Measurements from ENCODE around the gene RNF126. TPM values are rescaled to one million over a fixed set of nuclear protein-coding genes. Genes with fewer than 3 reads are reported as not detected.
A peak's percentile ranks its signal among the peaks of the same experiment; 100 is the strongest.
"Not testable (repeated sequence)": the region's sequence is repeated elsewhere in the genome, so short reads cannot be mapped to it uniquely, and the experiment has no call there.

RNF126 gene
- total RNA-seq, 1 donor from 2014 or later: 12.0 TPM

- no peaks in the 10 kb centered on the region for H3K36me3 ChIP-seq (ENCODE audit: control insufficient read depth in 3 of 3, insufficient read depth in 3 of 3, low read length in 3 of 3)
- peaks cover 0 to 2% (median 0%) of the 10 kb centered on the region in 3 donors for H3K9me3 ChIP-seq (ENCODE audit: control insufficient read depth in 3 of 3, low read length in 3 of 3)
- peak overlapping the region in 1 of 3 donors; percentile 16 for H3K9ac ChIP-seq (ENCODE audit: low read depth in 1 of 3, low read length in 3 of 3)
- H3K27ac ChIP-seq (ENCODE audit: low read depth, low read length): no peak overlapping the region
- H3K4me3 ChIP-seq (ENCODE audit: low read length in 3 of 3): peak overlapping the region in 2 of 3 donors; percentile 14 to 22
- peaks cover 19 to 26% (median 24%) of the 10 kb centered on the region in 3 donors for H3K27me3 ChIP-seq (ENCODE audit: control insufficient read depth in 3 of 3, insufficient read depth in 3 of 3, low read length in 3 of 3)
- peaks cover 0 to 4% (median 0%) of the 10 kb centered on the region in 3 donors for H3K4me1 ChIP-seq (ENCODE audit: control insufficient read depth in 3 of 3, insufficient read depth in 3 of 3, low read length in 3 of 3)
These were observed 40.3 kb upstream of the RNF126 start for GRCh38 chr19:703329-703650.

- not testable (repeated sequence) for H3K4me3 ChIP-seq (ENCODE audit: low read length in 3 of 3); H3K9me3 ChIP-seq (ENCODE audit: control insufficient read depth in 3 of 3, low read length in 3 of 3); H3K27ac ChIP-seq (ENCODE audit: low read depth, low read length); H3K4me1 ChIP-seq (ENCODE audit: control insufficient read depth in 3 of 3, insufficient read depth in 3 of 3, low read length in 3 of 3); H3K9ac ChIP-seq (ENCODE audit: low read depth in 1 of 3, low read length in 3 of 3); H3K36me3 ChIP-seq (ENCODE audit: control insufficient read depth in 3 of 3, insufficient read depth in 3 of 3, low read length in 3 of 3)
- H3K27me3 ChIP-seq (ENCODE audit: control insufficient read depth in 3 of 3, insufficient read depth in 3 of 3, low read length in 3 of 3): peaks cover 17 to 22% (median 19%) of the 10 kb centered on the region in 3 donors
These were observed 39.8 kb upstream of the RNF126 start for GRCh38 chr19:702847-703246.

- H3K9me3 ChIP-seq (ENCODE audit: control insufficient read depth in 3 of 3, low read length in 3 of 3); H3K4me1 ChIP-seq (ENCODE audit: control insufficient read depth in 3 of 3, insufficient read depth in 3 of 3, low read length in 3 of 3); H3K27ac ChIP-seq (ENCODE audit: low read depth, low read length); H3K36me3 ChIP-seq (ENCODE audit: control insufficient read depth in 3 of 3, insufficient read depth in 3 of 3, low read length in 3 of 3); H3K9ac ChIP-seq (ENCODE audit: low read depth in 1 of 3, low read length in 3 of 3); H3K4me3 ChIP-seq (ENCODE audit: low read length in 3 of 3): not testable (repeated sequence)
- H3K27me3 ChIP-seq (ENCODE audit: control insufficient read depth in 3 of 3, insufficient read depth in 3 of 3, low read length in 3 of 3): peaks cover 16 to 31% (median 22%) of the 10 kb centered on the region in 3 donors
These were observed 36.9 kb upstream of the RNF126 start for GRCh38 chr19:699885-700284.

GRCh38 chr19:698529-698928 is 35.5 kb upstream of the RNF126 start:
- H3K36me3 ChIP-seq (ENCODE audit: control insufficient read depth in 3 of 3, insufficient read depth in 3 of 3, low read length in 3 of 3); H3K4me3 ChIP-seq (ENCODE audit: low read length in 3 of 3); H3K9me3 ChIP-seq (ENCODE audit: control insufficient read depth in 3 of 3, low read length in 3 of 3); H3K27ac ChIP-seq (ENCODE audit: low read depth, low read length); H3K9ac ChIP-seq (ENCODE audit: low read depth in 1 of 3, low read length in 3 of 3); H3K4me1 ChIP-seq (ENCODE audit: control insufficient read depth in 3 of 3, insufficient read depth in 3 of 3, low read length in 3 of 3): not testable (repeated sequence)
- H3K27me3 ChIP-seq (ENCODE audit: control insufficient read depth in 3 of 3, insufficient read depth in 3 of 3, low read length in 3 of 3): peaks cover 13 to 34% (median 14%) of the 10 kb centered on the region in 3 donors

- Histone ChIP-seq H3K27me3 (ENCODE audit: control insufficient read depth in 3 of 3, insufficient read depth in 3 of 3, low read length in 3 of 3) (peaks cover 4 to 21% (median 9%) of the 10 kb centered on the region in 3 donors), H3K36me3 (ENCODE audit: control insufficient read depth in 3 of 3, insufficient read depth in 3 of 3, low read length in 3 of 3) (no peaks in the 10 kb centered on the region), H3K4me1 (ENCODE audit: control insufficient read depth in 3 of 3, insufficient read depth in 3 of 3, low read length in 3 of 3) (no peaks in the 10 kb centered on the region), H3K9me3 (ENCODE audit: control insufficient read depth in 3 of 3, low read length in 3 of 3) (no peaks in the 10 kb centered on the region), H3K4me3 (ENCODE audit: low read length in 3 of 3) (no peak within 1 kb of the TSS), H3K27ac (ENCODE audit: low read depth, low read length) (no peak within 1 kb of the TSS), H3K9ac (ENCODE audit: low read depth in 1 of 3, low read length in 3 of 3) (no peak within 1 kb of the TSS)
These were observed 32.4 kb upstream of the RNF126 start, which contains the start of gene PRSS57 for GRCh38 chr19:695352-695949. TSS of gene PRSS57 (minus strand) at chr19:695452. CDS start at chr19:695430, 22 bp downstream.

- Histone ChIP-seq H3K9ac (ENCODE audit: low read depth in 1 of 3, low read length in 3 of 3) (no peak overlapping the region), H3K36me3 (ENCODE audit: control insufficient read depth in 3 of 3, insufficient read depth in 3 of 3, low read length in 3 of 3) (no peaks in the 10 kb centered on the region), H3K9me3 (ENCODE audit: control insufficient read depth in 3 of 3, low read length in 3 of 3) (no peaks in the 10 kb centered on the region), H3K27ac (ENCODE audit: low read depth, low read length) (no peak overlapping the region), H3K27me3 (ENCODE audit: control insufficient read depth in 3 of 3, insufficient read depth in 3 of 3, low read length in 3 of 3) (peaks cover 4 to 21% (median 10%) of the 10 kb centered on the region in 3 donors), H3K4me1 (ENCODE audit: control insufficient read depth in 3 of 3, insufficient read depth in 3 of 3, low read length in 3 of 3) (no peaks in the 10 kb centered on the region), H3K4me3 (ENCODE audit: low read length in 3 of 3) (no peak overlapping the region)
These were observed 31.7 kb upstream of the RNF126 start for GRCh38 chr19:694481-695351.

GRCh38 chr19:690203-690602 is 27.2 kb upstream of the RNF126 start:
- H3K9ac ChIP-seq (ENCODE audit: low read depth in 1 of 3, low read length in 3 of 3): no peak overlapping the region
- no peak overlapping the region for H3K27ac ChIP-seq (ENCODE audit: low read depth, low read length)
- no peaks in the 10 kb centered on the region for H3K36me3 ChIP-seq (ENCODE audit: control insufficient read depth in 3 of 3, insufficient read depth in 3 of 3, low read length in 3 of 3)
- H3K4me1 ChIP-seq (ENCODE audit: control insufficient read depth in 3 of 3, insufficient read depth in 3 of 3, low read length in 3 of 3): no peaks in the 10 kb centered on the region
- H3K4me3 ChIP-seq (ENCODE audit: low read length in 3 of 3): no peak overlapping the region
- peaks cover 4 to 13% (median 5%) of the 10 kb centered on the region in 3 donors for H3K27me3 ChIP-seq (ENCODE audit: control insufficient read depth in 3 of 3, insufficient read depth in 3 of 3, low read length in 3 of 3)
- no peaks in the 10 kb centered on the region for H3K9me3 ChIP-seq (ENCODE audit: control insufficient read depth in 3 of 3, low read length in 3 of 3)

GRCh38 chr19:688992-689391 is 26.0 kb upstream of the RNF126 start:
- no peaks in the 10 kb centered on the region for H3K36me3 ChIP-seq (ENCODE audit: control insufficient read depth in 3 of 3, insufficient read depth in 3 of 3, low read length in 3 of 3)
- no peak overlapping the region for H3K4me3 ChIP-seq (ENCODE audit: low read length in 3 of 3)
- peaks cover 0 to 7% (median 5%) of the 10 kb centered on the region in 3 donors for H3K27me3 ChIP-seq (ENCODE audit: control insufficient read depth in 3 of 3, insufficient read depth in 3 of 3, low read length in 3 of 3)
- H3K4me1 ChIP-seq (ENCODE audit: control insufficient read depth in 3 of 3, insufficient read depth in 3 of 3, low read length in 3 of 3): no peaks in the 10 kb centered on the region
- H3K9ac ChIP-seq (ENCODE audit: low read depth in 1 of 3, low read length in 3 of 3): no peak overlapping the region
- H3K9me3 ChIP-seq (ENCODE audit: control insufficient read depth in 3 of 3, low read length in 3 of 3): no peaks in the 10 kb centered on the region
- no peak overlapping the region for H3K27ac ChIP-seq (ENCODE audit: low read depth, low read length)

GRCh38 chr19:688214-688613 is 25.2 kb upstream of the RNF126 start:
- Histone ChIP-seq H3K4me1 (ENCODE audit: control insufficient read depth in 3 of 3, insufficient read depth in 3 of 3, low read length in 3 of 3) (no peaks in the 10 kb centered on the region), H3K27me3 (ENCODE audit: control insufficient read depth in 3 of 3, insufficient read depth in 3 of 3, low read length in 3 of 3) (peaks cover 0 to 7% (median 5%) of the 10 kb centered on the region in 3 donors), H3K9me3 (ENCODE audit: control insufficient read depth in 3 of 3, low read length in 3 of 3) (no peaks in the 10 kb centered on the region), H3K4me3 (ENCODE audit: low read length in 3 of 3) (no peak overlapping the region), H3K36me3 (ENCODE audit: control insufficient read depth in 3 of 3, insufficient read depth in 3 of 3, low read length in 3 of 3) (no peaks in the 10 kb centered on the region), H3K9ac (ENCODE audit: low read depth in 1 of 3, low read length in 3 of 3) (no peak overlapping the region), H3K27ac (ENCODE audit: low read depth, low read length) (no peak overlapping the region)

GRCh38 chr19:687569-688166 is 24.7 kb upstream of the RNF126 start:
- Histone ChIP-seq H3K4me3 (ENCODE audit: low read length in 3 of 3) (no peak overlapping the region), H3K4me1 (ENCODE audit: control insufficient read depth in 3 of 3, insufficient read depth in 3 of 3, low read length in 3 of 3) (no peaks in the 10 kb centered on the region), H3K9me3 (ENCODE audit: control insufficient read depth in 3 of 3, low read length in 3 of 3) (no peaks in the 10 kb centered on the region), H3K27ac (ENCODE audit: low read depth, low read length) (no peak overlapping the region), H3K36me3 (ENCODE audit: control insufficient read depth in 3 of 3, insufficient read depth in 3 of 3, low read length in 3 of 3) (no peaks in the 10 kb centered on the region), H3K9ac (ENCODE audit: low read depth in 1 of 3, low read length in 3 of 3) (no peak overlapping the region), H3K27me3 (ENCODE audit: control insufficient read depth in 3 of 3, insufficient read depth in 3 of 3, low read length in 3 of 3) (peaks cover 0 to 7% (median 5%) of the 10 kb centered on the region in 3 donors)
